D721Med (cell line): ENCODE measurements around the gene BAZ2B.
A peak's percentile ranks its signal among the peaks of the same experiment; 100 is the strongest.

Experiments used
- DNase-seq: peaks from one replicate; pipeline ENCODE4 v3.0.0; 2011; ENCODE audit warnings: low spot score; ENCODE audit not compliant: insufficient read length
- FAIRE-seq: peaks from 2 replicates; lab custom pipeline; 2011; peaks lifted over from hg19 to GRCh38; lab: Jason Lieb, UNC
- TF ChIP-seq, protein P1 (sequence below): IDR thresholded peaks from 2 replicates; pipeline ENCODE4 v1.5.1; 2012; ENCODE audit warnings: mild to moderate bottlenecking, control low read depth; ENCODE audit not compliant: insufficient read depth; ENCODE audit errors: missing control alignments

BAZ2B gene

DNA sequence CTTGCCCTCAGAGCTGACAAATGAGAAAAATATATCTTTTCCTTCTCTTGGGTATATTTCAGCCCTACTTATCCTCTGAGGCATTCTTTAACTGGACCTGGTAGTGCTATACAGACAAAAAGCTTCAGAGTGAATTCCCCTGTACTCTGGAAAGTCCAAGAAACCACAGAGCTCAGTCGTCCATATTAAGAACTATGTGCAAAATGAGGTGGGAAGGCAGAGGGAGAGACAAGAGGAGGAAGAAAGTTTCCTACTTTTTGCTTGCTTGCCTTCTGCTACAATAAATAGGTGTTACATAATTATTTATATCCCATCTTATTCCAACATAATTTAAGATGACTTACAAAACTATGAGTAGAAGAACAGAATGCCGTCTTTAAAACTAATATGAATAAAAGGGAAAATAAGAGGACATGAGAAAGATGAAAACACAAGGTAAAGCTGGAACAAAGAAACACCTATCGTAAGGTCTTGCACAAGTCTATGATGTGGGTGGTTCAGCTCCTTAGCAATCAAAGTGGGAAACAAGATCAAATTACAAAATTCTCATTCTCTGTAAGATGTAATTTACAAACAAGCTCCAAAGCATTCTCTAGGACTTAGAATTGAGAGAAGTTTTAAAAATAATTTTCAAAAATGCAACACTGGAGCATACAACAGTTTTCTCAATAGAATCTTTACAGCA lies 97.9 kb downstream of the BAZ2B start:
- TF ChIP-seq, protein P1, sequence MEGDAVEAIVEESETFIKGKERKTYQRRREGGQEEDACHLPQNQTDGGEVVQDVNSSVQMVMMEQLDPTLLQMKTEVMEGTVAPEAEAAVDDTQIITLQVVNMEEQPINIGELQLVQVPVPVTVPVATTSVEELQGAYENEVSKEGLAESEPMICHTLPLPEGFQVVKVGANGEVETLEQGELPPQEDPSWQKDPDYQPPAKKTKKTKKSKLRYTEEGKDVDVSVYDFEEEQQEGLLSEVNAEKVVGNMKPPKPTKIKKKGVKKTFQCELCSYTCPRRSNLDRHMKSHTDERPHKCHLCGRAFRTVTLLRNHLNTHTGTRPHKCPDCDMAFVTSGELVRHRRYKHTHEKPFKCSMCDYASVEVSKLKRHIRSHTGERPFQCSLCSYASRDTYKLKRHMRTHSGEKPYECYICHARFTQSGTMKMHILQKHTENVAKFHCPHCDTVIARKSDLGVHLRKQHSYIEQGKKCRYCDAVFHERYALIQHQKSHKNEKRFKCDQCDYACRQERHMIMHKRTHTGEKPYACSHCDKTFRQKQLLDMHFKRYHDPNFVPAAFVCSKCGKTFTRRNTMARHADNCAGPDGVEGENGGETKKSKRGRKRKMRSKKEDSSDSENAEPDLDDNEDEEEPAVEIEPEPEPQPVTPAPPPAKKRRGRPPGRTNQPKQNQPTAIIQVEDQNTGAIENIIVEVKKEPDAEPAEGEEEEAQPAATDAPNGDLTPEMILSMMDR, result no peak
- no peak for DNase-seq
- FAIRE-seq, result no peak

DNA sequence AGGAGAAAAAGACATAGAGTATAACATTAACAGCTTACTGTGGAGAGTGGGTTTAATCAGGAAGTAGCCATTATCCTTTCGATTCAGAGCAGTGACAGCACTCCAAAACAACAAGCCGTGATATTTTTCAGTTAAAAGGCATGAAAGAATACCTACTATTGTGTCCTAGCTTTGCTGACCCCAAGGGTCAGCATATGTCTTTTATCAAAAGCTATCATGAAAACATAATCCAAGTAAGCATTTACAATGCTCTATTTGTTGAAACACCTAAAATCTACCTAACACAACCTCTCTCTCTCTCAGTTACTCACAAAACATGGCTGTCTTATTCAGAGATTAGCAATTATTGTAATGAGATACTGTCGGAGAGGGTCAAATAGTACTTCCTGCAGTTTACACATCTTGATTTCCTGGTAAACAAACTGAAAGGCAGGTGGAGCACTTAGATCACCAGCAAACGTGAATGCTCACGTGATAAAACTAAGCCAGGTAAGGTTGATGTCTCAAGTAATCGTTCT lies 100.0 kb downstream of the BAZ2B start:
- peak; percentile 95 for FAIRE-seq
- TF ChIP-seq, protein P1, result peak; percentile 38
- DNase-seq, result no peak

DNA sequence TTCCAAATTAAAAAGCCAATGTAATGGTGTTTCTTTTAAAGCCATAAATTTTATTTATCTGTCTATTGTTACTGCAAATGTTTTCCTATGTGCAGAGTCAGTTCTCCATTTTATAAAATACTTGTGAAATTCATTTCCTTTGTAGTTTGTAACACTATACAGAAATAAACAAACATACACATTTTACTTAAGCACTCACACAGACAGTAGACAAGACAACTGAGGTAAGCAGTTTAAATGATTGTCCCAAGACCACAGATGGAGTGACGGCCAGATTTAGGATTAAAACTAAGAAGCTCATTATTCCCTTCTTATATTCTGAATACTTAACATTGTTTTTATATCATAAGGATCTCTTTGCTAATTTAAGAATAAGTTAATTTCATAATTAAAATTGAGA lies 100.9 kb downstream of the BAZ2B start:
- FAIRE-seq (peak; percentile 95), DNase-seq (no peak)
- TF ChIP-seq, protein P1, result no peak

DNA sequence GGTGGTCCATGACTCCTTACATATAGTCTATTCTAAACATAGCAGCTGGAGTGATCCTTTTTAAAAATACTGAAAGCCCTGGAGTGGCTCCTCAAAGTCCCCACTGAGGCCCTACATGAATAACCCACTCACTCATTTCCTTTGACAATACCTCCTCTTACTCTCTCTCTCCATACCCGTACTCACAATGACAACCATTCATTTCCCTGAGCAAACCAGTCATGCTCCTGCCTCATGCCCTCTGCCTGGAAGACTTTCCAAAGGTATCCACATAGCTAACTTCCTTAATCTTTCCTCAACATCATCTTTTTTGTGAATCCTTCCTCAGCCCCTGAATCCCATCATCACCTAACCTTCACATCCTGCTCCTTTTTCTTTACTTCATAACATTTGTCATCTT lies 102.6 kb downstream of the BAZ2B start:
- FAIRE-seq, result peak; percentile 75
- TF ChIP-seq, protein P1, result no peak
- DNase-seq, result no peak

DNA sequence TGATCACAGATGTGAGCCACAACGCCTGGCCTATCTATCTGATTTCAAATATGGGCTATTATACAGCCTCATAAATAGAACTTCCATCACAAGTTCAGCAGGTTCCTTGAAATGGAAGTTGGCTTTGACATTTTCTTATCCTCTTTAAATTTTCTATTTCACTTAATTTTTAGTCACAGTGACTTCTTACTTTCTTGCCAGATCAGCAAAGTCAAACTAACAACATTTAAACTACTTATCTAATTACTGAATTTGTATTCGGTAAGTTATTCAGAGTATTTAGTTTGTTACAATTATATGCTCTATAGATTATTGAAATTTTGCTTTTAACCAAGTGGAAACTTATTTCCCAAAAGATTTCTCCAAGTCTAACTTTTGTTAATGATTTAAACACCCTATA lies 108.2 kb downstream of the BAZ2B start:
- DNase-seq (no peak), FAIRE-seq (no peak)
- TF ChIP-seq, protein P1, result no peak

DNA sequence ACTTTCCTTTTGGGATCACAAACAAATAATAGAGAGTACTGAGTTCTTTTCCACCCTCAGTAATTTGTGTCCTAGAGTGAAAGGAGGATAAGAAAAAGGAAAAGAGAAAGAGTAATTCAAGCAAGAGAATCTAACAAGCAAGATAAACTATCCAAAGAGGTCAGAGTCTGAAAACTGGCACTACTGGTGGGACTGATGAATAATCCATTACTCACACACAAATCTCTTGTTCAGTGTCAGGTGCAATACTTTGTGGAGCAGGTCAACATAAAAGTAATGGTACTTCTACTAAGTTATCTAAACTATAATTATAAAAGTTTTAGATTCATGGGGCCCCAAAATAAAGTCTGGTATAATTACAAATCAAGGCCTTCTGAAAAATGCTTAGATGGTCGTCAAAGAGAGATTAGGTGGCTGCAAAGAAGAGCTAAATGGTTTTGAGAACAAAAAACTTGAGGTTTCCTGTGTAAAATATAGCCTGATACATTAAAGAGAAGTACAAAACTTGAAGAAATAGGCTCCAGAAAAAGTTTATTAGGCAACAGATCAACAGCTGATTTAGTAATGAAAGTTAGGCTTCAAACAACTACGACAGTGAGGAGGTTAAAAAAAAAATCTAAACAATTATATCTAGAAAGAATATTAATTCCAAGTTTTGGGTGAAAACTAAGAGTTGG lies 109.4 kb downstream of the BAZ2B start:
- TF ChIP-seq, protein P1, result no peak
- FAIRE-seq (no peak), DNase-seq (no peak)

DNA sequence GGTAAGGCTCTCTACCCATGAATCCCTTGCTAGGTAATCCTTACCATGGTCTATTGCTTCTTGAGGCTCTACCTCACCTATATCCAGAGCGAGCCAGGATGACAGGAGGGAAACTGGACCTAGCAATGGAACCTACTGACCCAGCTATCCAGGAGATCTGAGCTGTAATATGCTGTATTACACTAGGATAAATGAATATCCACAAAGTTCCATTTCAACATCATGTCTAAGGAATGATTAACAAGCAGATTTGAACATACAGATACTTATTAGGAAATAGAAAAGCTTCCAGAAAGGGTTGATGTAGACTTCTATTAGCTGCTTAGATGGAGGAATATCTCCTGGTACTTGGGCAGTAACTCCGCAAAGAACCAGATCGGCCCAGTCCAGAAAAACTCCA lies 110.1 kb downstream of the BAZ2B start:
- DNase-seq (no peak), FAIRE-seq (no peak)
- TF ChIP-seq, protein P1, result no peak
